ENCODE data around the gene CXCR5.

The CXCR5 gene

DNA sequence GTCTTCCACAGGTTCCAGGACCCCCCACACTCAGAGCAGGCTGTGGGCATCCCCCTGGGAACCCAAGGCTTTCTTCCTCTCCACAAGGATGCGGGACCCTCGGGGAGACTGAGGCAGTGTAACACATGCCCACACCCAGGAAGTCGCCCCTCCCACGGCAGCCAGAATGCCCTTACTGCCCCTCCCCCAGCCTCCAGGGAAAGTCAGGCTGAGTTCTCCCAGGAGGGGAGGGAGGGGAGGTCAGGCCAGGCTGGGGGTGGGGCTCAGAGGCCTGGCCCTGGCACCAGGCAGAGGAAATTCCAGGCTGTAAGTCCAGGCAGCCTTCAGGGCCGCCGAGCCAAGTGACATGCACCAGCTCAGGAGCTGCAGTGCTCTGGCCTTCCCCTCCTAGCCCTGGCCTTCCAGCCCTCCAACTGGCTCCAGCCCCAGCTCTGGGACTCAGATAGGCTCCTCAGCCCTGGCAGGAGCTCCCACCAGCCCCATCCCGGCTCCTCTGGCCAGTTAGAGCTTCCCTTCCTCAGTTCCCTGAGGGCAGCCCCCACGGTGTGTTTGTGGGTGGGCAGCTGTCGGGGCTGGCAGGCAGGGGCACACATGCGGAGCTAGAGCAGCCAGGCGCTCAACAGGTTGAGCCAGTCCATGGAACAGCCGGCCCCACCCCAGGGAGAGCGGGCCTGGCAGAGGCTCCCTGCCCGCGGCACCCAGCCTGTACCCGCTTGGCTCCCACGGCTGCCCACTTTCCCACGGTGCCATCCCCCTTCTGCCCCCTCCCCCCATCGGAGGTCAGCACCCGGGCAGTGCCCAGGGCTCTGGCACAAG, 38.4 kb downstream of the CXCR5 start:
- TF ChIP-seq FOXP2 (optimal IDR thresholded peaks at IDR 0.05; ENCODE audit: control extremely low read depth, extremely low read length, insufficient read depth) = no peak
- TF ChIP-seq POLR2AphosphoS5 (IDR thresholded peaks at IDR 0.05; ENCODE audit: borderline replicate concordance, low read depth, low read length) = no peak
- TF ChIP-seq EZH2 (IDR thresholded peaks at IDR 0.05) = no peak
- no peaks in the 10 kb centered on the region for H3K9me3 ChIP-seq (ENCODE audit: low read depth, low read length)
- DNase-seq (ENCODE audit: low read depth, low spot score) = no peak
- no peaks in the 10 kb centered on the region for H3K36me3 ChIP-seq (ENCODE audit: insufficient read depth, low read length)
- peak overlapping the region; percentile 63; the same call in 1 of the 2 replicates for H3K27ac ChIP-seq
- H3K4me3 ChIP-seq = peak overlapping the region; percentile 90
- H3K9ac ChIP-seq (ENCODE audit: insufficient read length) = peak overlapping the region; percentile 33

DNA sequence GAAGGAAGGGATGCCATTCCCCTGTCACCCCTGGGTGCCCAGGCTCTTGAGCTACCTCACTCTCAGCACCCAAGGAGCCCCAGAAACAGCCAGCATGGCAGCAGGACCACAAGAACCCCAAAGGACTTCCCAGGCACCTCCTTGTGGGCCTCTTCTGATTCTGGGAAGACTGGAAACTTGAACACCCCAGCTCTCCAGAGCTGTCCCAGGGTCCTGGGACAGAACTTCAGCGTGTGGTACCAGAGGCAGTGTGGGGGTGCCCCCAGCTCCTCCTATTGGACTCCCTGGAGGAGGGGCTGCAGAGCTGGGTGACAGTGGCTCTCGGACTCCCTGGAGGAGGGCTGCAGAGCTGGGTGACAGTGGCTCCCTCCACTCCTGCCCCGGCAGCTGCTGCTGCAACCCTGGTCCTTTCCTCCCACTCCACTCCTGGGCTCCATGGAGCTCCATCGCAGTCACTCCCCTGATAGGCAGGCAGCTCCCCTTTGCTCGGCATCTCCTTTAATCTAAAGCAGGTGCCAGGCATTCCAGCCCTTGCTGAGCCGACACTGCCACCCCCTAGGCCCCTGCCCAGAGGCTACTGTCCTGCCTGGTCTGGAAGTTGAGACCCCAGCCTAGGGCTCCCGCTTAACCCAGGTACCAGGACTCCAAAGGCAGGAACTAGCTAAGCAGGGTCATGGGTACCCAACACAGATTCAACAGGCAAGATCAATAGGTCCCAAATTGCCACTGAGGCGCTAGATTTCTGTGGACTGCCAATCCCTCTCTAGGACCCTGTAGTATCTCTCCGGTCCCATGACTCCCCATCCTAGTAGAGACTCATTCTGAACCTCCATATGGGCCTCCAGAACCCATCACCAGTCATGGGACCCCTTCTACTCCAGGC, 39.3 kb downstream of the CXCR5 start:
- Histone ChIP-seq H3K36me3 (ENCODE audit: insufficient read depth, low read length) (no peaks in the 10 kb centered on the region), H3K4me3 (peak overlapping the region; percentile 90), H3K9me3 (ENCODE audit: low read depth, low read length) (no peaks in the 10 kb centered on the region), H3K27ac (no peak overlapping the region), H3K9ac (ENCODE audit: insufficient read length) (no peak overlapping the region)
- TF ChIP-seq EZH2 (IDR thresholded peaks at IDR 0.05) = no peak
- no peak for TF ChIP-seq FOXP2 (optimal IDR thresholded peaks at IDR 0.05; ENCODE audit: control extremely low read depth, extremely low read length, insufficient read depth)
- no peak for TF ChIP-seq POLR2AphosphoS5 (IDR thresholded peaks at IDR 0.05; ENCODE audit: borderline replicate concordance, low read depth, low read length)
- DNase-seq (ENCODE audit: low read depth, low spot score) = no peak

GRCh38 chr11:118923721-118924587, 40.3 kb downstream of the CXCR5 start:
- TF ChIP-seq FOXP2 (optimal IDR thresholded peaks at IDR 0.05; ENCODE audit: control extremely low read depth, extremely low read length, insufficient read depth) (no peak), EZH2 (IDR thresholded peaks at IDR 0.05) (no peak), POLR2AphosphoS5 (IDR thresholded peaks at IDR 0.05; ENCODE audit: borderline replicate concordance, low read depth, low read length) (no peak)
- Histone ChIP-seq H3K27ac (no peak overlapping the region; the same call in 1 of the 2 replicates), H3K36me3 (ENCODE audit: insufficient read depth, low read length) (no peaks in the 10 kb centered on the region), H3K4me3 (peak overlapping the region; percentile 90), H3K9me3 (ENCODE audit: low read depth, low read length) (no peaks in the 10 kb centered on the region), H3K9ac (ENCODE audit: insufficient read length) (peak overlapping the region; percentile 84)
- DNase-seq (ENCODE audit: low read depth, low spot score) = no peak

- no peak overlapping the region for H3K27ac ChIP-seq
- H3K9me3 ChIP-seq (ENCODE audit: low read depth, low read length) = no peaks in the 10 kb centered on the region
- DNase-seq (ENCODE audit: low read depth, low spot score) = no peak
- H3K9ac ChIP-seq (ENCODE audit: insufficient read length) = peak overlapping the region; percentile 84
- no peaks in the 10 kb centered on the region for H3K36me3 ChIP-seq (ENCODE audit: insufficient read depth, low read length)
- TF ChIP-seq POLR2AphosphoS5 (IDR thresholded peaks at IDR 0.05; ENCODE audit: borderline replicate concordance, low read depth, low read length) (no peak), EZH2 (IDR thresholded peaks at IDR 0.05) (no peak), FOXP2 (optimal IDR thresholded peaks at IDR 0.05; ENCODE audit: control extremely low read depth, extremely low read length, insufficient read depth) (no peak)
- peak overlapping the region; percentile 90 for H3K4me3 ChIP-seq
Observed at GRCh38 chr11:118924591-118925585, 41.2 kb downstream of the CXCR5 start.

DNA sequence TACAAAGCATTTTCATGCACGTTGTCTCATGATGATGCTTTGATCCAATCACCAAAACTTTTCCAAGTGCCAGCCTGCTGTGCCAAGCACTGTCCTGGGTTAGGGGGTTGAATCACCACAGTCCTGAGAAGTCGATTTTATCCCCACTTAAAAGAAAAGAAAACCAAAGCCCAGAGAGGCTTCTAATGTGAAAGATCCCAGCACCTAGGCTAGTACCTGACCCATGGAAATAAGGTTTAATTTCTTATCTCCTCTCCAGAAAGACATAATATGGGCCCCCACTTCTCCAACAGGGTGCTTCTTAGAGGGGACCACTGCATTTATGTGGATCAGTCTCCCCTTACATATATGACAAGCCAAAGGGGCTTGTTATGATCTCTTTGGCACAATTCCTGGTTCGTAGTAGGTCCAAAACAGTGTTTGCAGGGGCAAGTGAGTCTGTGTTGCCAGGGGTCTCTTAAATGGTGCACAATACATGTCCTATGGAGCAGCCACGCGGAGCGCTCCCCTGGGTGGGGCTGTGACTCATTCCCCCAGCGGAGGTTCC, 43.9 kb downstream of the CXCR5 start:
- Histone ChIP-seq H3K9me3 (ENCODE audit: low read depth, low read length) (no peaks in the 10 kb centered on the region), H3K4me3 (peak overlapping the region; percentile 83), H3K9ac (ENCODE audit: insufficient read length) (peak overlapping the region; percentile 37), H3K36me3 (ENCODE audit: insufficient read depth, low read length) (no peaks in the 10 kb centered on the region), H3K27ac (no peak overlapping the region)
- TF ChIP-seq EZH2 (IDR thresholded peaks at IDR 0.05) = no peak
- TF ChIP-seq FOXP2 (optimal IDR thresholded peaks at IDR 0.05; ENCODE audit: control extremely low read depth, extremely low read length, insufficient read depth) = no peak
- TF ChIP-seq POLR2AphosphoS5 (IDR thresholded peaks at IDR 0.05; ENCODE audit: borderline replicate concordance, low read depth, low read length) = no peak
- no peak for DNase-seq (ENCODE audit: low read depth, low spot score)

GRCh38 chr11:118928101-118928869, 44.6 kb downstream of the CXCR5 start:
- Histone ChIP-seq H3K4me3 (peak overlapping the region; percentile 83), H3K27ac (no peak overlapping the region), H3K9me3 (ENCODE audit: low read depth, low read length) (no peaks in the 10 kb centered on the region), H3K9ac (ENCODE audit: insufficient read length) (peak overlapping the region; percentile 43), H3K36me3 (ENCODE audit: insufficient read depth, low read length) (no peaks in the 10 kb centered on the region)
- TF ChIP-seq FOXP2 (optimal IDR thresholded peaks at IDR 0.05; ENCODE audit: control extremely low read depth, extremely low read length, insufficient read depth) = no peak
- TF ChIP-seq POLR2AphosphoS5 (IDR thresholded peaks at IDR 0.05; ENCODE audit: borderline replicate concordance, low read depth, low read length) = no peak
- no peak for TF ChIP-seq EZH2 (IDR thresholded peaks at IDR 0.05)
- DNase-seq (ENCODE audit: low read depth, low spot score) = no peak
